H9 (cell line): Measurements from ENCODE around the gene B3GLCT. TPM values are rescaled to one million over a fixed set of nuclear protein-coding genes. Genes with fewer than 3 reads are reported as not detected.

Experiments
- DNase-seq: peaks from one replicate; pipeline ENCODE4 v3.0.0-alpha.2; 2017
- H2AFZ ChIP-seq: one replicate; pipeline ENCODE4 v1.6.1; 2013; ENCODE audit warnings: mild to moderate bottlenecking, low read length, control low read depth, moderate library complexity
- H2AK5ac ChIP-seq: 2 replicates; pipeline ENCODE4 v1.6.1; 2013; ENCODE audit warnings: low read length, control low read depth, mixed read lengths; ENCODE audit not compliant: insufficient read length
- H2BK120ac ChIP-seq: one replicate; pipeline ENCODE4 v1.6.1; 2013; ENCODE audit warnings: low read depth, mild to moderate bottlenecking, low read length, control low read depth, inconsistent platforms; ENCODE audit not compliant: poor library complexity, severe bottlenecking
- H2BK12ac ChIP-seq: 2 replicates; pipeline ENCODE4 v1.6.1; 2013; ENCODE audit warnings: low read length, control low read depth, mixed read lengths, low read depth; ENCODE audit not compliant: insufficient read length
- H2BK15ac ChIP-seq: 2 replicates; pipeline ENCODE4 v1.6.1; 2013; ENCODE audit warnings: low read depth, low read length, control low read depth
- H2BK20ac ChIP-seq: one replicate; pipeline ENCODE4 v1.6.1; 2013; ENCODE audit warnings: low read depth, mild to moderate bottlenecking, low read length, control low read depth, inconsistent platforms; ENCODE audit not compliant: poor library complexity, severe bottlenecking
- H2BK5ac ChIP-seq: 2 replicates; pipeline ENCODE4 v1.6.1; 2013; ENCODE audit warnings: low read length, control low read depth, mixed read lengths; ENCODE audit not compliant: insufficient read length
- H3K14ac ChIP-seq: 2 replicates; pipeline ENCODE4 v1.6.1; 2013; ENCODE audit warnings: low read length, control low read depth; ENCODE audit not compliant: insufficient read depth
- H3K18ac ChIP-seq: 2 replicates; pipeline ENCODE4 v1.6.1; 2013; ENCODE audit warnings: low read depth, mild to moderate bottlenecking, mixed read lengths, low read length, control low read depth; ENCODE audit not compliant: insufficient read length
- H3K23ac ChIP-seq: 2 replicates; pipeline ENCODE4 v1.6.1; 2013; ENCODE audit warnings: low read length, control low read depth, mixed read lengths, low read depth; ENCODE audit not compliant: insufficient read length
- H3K23me2 ChIP-seq: 2 replicates; pipeline ENCODE4 v1.6.1; 2013; ENCODE audit warnings: low read depth, mild to moderate bottlenecking, mixed read lengths, low read length, control low read depth; ENCODE audit not compliant: insufficient read length, poor library complexity, severe bottlenecking
- H3K27ac ChIP-seq: 2 replicates; pipeline ENCODE4 v1.5.1; 2013; ENCODE audit warnings: low read length, control low read depth, mixed read lengths, low read depth; ENCODE audit not compliant: insufficient read length
- H3K27me3 ChIP-seq: 2 replicates; pipeline ENCODE4 v1.6.1; 2013; ENCODE audit warnings: low read length, control low read depth, inconsistent platforms; ENCODE audit not compliant: insufficient read depth
- H3K4ac ChIP-seq: 2 replicates; pipeline ENCODE4 v1.6.1; 2013; ENCODE audit warnings: low read depth, mild to moderate bottlenecking, control low read depth, inconsistent platforms, low read length, moderate library complexity
- H3K4me1 ChIP-seq: 2 replicates; pipeline ENCODE4 v1.6.1; 2013; ENCODE audit warnings: low read length, control low read depth, inconsistent platforms; ENCODE audit not compliant: insufficient read depth
- H3K4me2 ChIP-seq: 2 replicates; pipeline ENCODE4 v1.6.1; 2013; ENCODE audit warnings: low read length, control low read depth, mixed read lengths; ENCODE audit not compliant: insufficient read length, insufficient read depth
- H3K56ac ChIP-seq: 2 replicates; pipeline ENCODE4 v1.6.1; 2013; ENCODE audit warnings: low read depth, mild to moderate bottlenecking, mixed read lengths, low read length, control low read depth; ENCODE audit not compliant: insufficient read length
- H3K79me1 ChIP-seq: 2 replicates; pipeline ENCODE4 v1.6.1; 2013; ENCODE audit warnings: low read depth, mild to moderate bottlenecking, moderate library complexity, low read length, control low read depth, inconsistent platforms; ENCODE audit not compliant: insufficient read depth, poor library complexity, severe bottlenecking
- H3K79me2 ChIP-seq: 2 replicates; pipeline ENCODE4 v1.6.1; 2013; ENCODE audit warnings: low read length, control low read depth, inconsistent platforms; ENCODE audit not compliant: insufficient read depth
- H3K9ac ChIP-seq: 2 replicates; pipeline ENCODE4 v1.6.1; 2013; ENCODE audit warnings: low read length, control low read depth, mixed read lengths; ENCODE audit not compliant: insufficient read length; ENCODE audit errors: extremely low read depth
- H3K9me3 ChIP-seq: one replicate; pipeline ENCODE4 v1.6.1; 2013; ENCODE audit warnings: low read depth, low read length, inconsistent platforms; ENCODE audit not compliant: control insufficient read depth
- H3T11ph ChIP-seq: one replicate; pipeline ENCODE4 v1.6.1; 2013; ENCODE audit warnings: mild to moderate bottlenecking, low read length, control low read depth, inconsistent platforms
- H4K20me1 ChIP-seq: one replicate; pipeline ENCODE4 v1.6.1; 2013; ENCODE audit not compliant: control insufficient read depth, insufficient read length, insufficient read depth
- H4K5ac ChIP-seq: 2 replicates; pipeline ENCODE4 v1.6.1; 2013; ENCODE audit warnings: low read depth, mild to moderate bottlenecking, mixed read lengths, low read length, control low read depth; ENCODE audit not compliant: insufficient read length
- H4K8ac ChIP-seq: replicated peaks from 2 replicates; pipeline ENCODE4 v1.6.1; 2013; ENCODE audit warnings: low read length, control low read depth, mixed read lengths, low read depth; ENCODE audit not compliant: insufficient read length
- H4K91ac ChIP-seq: 2 replicates; pipeline ENCODE4 v1.6.1; 2013; ENCODE audit warnings: low read depth, mild to moderate bottlenecking, moderate library complexity, mixed read lengths, low read length, control low read depth; ENCODE audit not compliant: insufficient read length
- H3K27ac Mint-ChIP-seq, 3 experiments: 2 replicates in 2 of 3; 3 replicates in 1 of 3; pipeline ENCODE4 v1.8.0; 2020 to 2021; ENCODE audit warnings: mixed read lengths in 3 of 3, mild to moderate bottlenecking in 1 of 3, moderate library complexity in 1 of 3
- H3K27me3 Mint-ChIP-seq: 2 replicates; pipeline ENCODE4 v1.8.0; 2021; ENCODE audit warnings: low read depth, mild to moderate bottlenecking, moderate library complexity, mixed read lengths
- H3K36me3 Mint-ChIP-seq, 3 experiments: 2 replicates in 2 of 3; 3 replicates in 1 of 3; pipeline ENCODE4 v1.8.0; 2020 to 2021; ENCODE audit warnings: low read depth in 3 of 3, mixed read lengths in 3 of 3; ENCODE audit not compliant: insufficient read depth in 1 of 3
- H3K4me1 Mint-ChIP-seq, 2 experiments: 2 replicates each; pipeline ENCODE4 v1.8.0; 2020; ENCODE audit warnings: mixed read lengths in 2 of 2
- H3K4me3 Mint-ChIP-seq, 2 experiments: 2 replicates in 1 of 2; 3 replicates in 1 of 2; pipeline ENCODE4 v1.8.0; 2020 to 2021; ENCODE audit warnings: mild to moderate bottlenecking in 2 of 2, mixed read lengths in 2 of 2, moderate library complexity in 1 of 2
- H3K9me3 Mint-ChIP-seq, 2 experiments: 2 replicates in 1 of 2; 3 replicates in 1 of 2; pipeline ENCODE4 v1.8.0; 2020; ENCODE audit warnings: mild to moderate bottlenecking in 2 of 2, mixed read lengths in 2 of 2, moderate library complexity in 1 of 2
- CTCF ChIP-seq: fragments of 200-600 bp; sonication (generic); conservative IDR thresholded peaks from 3 replicates; pipeline ENCODE4 v1.8.0; 2021; ENCODE audit warnings: antibody characterized with exemption, mild to moderate bottlenecking
- WGBS: extraction: QIAGEN DNeasy Blood & Tissue Kit; methylation state at CpG from one replicate; pipeline ENCODE4 v1.1.7; 2013; ENCODE audit warnings: missing lambda C conversion rate, low lambda C conversion rate, mixed read lengths; ENCODE audit not compliant: insufficient read length; ENCODE audit errors: extremely low coverage; 5-methylcytosine and 5-hydroxymethylcytosine counted together
- total RNA-seq: library from RNA; stranded (reverse); gene quantifications from 2 replicates; pipeline ENCODE4 v1.2.1, GENCODE V29; 2021

B3GLCT gene
- total RNA-seq, 1 experiment from 2014 or later = 5.4 TPM

- DNase-seq = no peak
- no peak overlapping the region for H4K5ac ChIP-seq
- H2BK5ac ChIP-seq = no peak overlapping the region
- no peak overlapping the region for H3K4me3 Mint-ChIP-seq
- no peak overlapping the region for H3T11ph ChIP-seq
- no peaks in the 10 kb centered on the region for H3K23me2 ChIP-seq
- H4K8ac ChIP-seq = no peak overlapping the region
- H2BK120ac ChIP-seq = no peak overlapping the region
- H3K27ac ChIP-seq = no peak overlapping the region
- no peak overlapping the region for H3K4ac ChIP-seq
- peaks cover 3% of the 10 kb centered on the region for H4K20me1 ChIP-seq
- no peaks in the 10 kb centered on the region for H3K79me1 ChIP-seq
- no peak overlapping the region for H3K56ac ChIP-seq
- H3K9me3 Mint-ChIP-seq = no peaks in the 10 kb centered on the region
- no peak overlapping the region for H3K18ac ChIP-seq
- no peak overlapping the region for H4K91ac ChIP-seq
- H3K27me3 Mint-ChIP-seq = no peaks in the 10 kb centered on the region; the same call in 1 of the 2 replicates
- H3K9ac ChIP-seq = no peak overlapping the region
- no peak overlapping the region for H3K14ac ChIP-seq
- no peak overlapping the region for H2AK5ac ChIP-seq
- H3K79me2 ChIP-seq = no peaks in the 10 kb centered on the region
- H3K4me1 Mint-ChIP-seq = peaks cover 24 to 27% of the 10 kb centered on the region in 2 experiments
- no peak overlapping the region for H2BK20ac ChIP-seq
- H3K4me2 ChIP-seq = no peak overlapping the region
- H2AFZ ChIP-seq = no peak overlapping the region
- no peaks in the 10 kb centered on the region for H3K9me3 ChIP-seq
- peaks cover 0 to 3% (median 0%) of the 10 kb centered on the region in 3 experiments; a peak in 1 of 7 replicates for H3K36me3 Mint-ChIP-seq
- no peak overlapping the region for H3K23ac ChIP-seq
- H3K4me1 ChIP-seq = no peaks in the 10 kb centered on the region; the same call in 1 of the 2 replicates
- no peak overlapping the region for H2BK15ac ChIP-seq
- H2BK12ac ChIP-seq = no peak overlapping the region
- TF ChIP-seq CTCF = no peak
- H3K27me3 ChIP-seq = no peaks in the 10 kb centered on the region
- H3K27ac Mint-ChIP-seq = no peak overlapping the region
- WGBS = no CpG with 5 or more reads among the region's 5 CpGs
Observed at GRCh38 chr13:31224174-31224669, 24.4 kb downstream of the B3GLCT start.
